Globus pallidus (tissue), 1 donor: ENCODE results near the gene KCNRG.
A peak's percentile ranks its signal among the peaks of the same experiment; 100 is the strongest.
"Not testable (repeated sequence)": the region's sequence is repeated elsewhere in the genome, so short reads cannot be mapped to it uniquely, and the experiment has no call there.

Source experiments
- DNase-seq: peaks from one replicate; pipeline ENCODE4 v3.0.0-alpha.2; 2015; ENCODE audit warnings: low spot score

KCNRG gene

GRCh38 chr13:50015258-50015657 is at the start of gene KCNRG:
Gene KCNRG, plus strand, starts transcription at chr13:50015444. Its CDS starts 50 bp downstream, at chr13:50015494.
- no peak for DNase-seq

- DNase-seq, result no peak
Observed at GRCh38 chr13:49967456-49967855, 47.8 kb upstream of the KCNRG start.

GRCh38 chr13:49972709-49973108 is 42.5 kb upstream of the KCNRG start:
- no peak for DNase-seq

DNA sequence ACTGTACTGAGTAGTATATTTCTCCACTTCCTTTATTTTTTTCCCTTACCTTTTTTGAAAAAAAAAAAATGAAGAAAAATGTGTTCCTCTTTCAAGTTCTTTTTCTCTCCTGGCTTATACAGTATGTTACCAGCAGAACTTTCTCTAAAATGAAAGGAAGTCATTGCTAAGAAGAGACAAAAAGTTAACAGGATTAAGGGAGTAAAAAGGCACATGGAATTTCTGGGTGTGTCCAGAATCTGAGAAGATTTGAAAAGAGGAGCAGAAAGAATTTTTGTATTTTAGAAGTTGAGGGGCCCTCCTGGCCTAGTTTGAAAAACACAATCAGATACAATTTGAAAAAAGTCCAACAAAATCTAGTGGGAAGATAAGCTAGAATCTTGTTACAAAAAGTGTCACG is 39.4 kb upstream of the KCNRG start:
- no peak for DNase-seq

- DNase-seq, result peak; percentile 74
Observed at GRCh38 chr13:49976314-49977258, 38.7 kb upstream of the KCNRG start.

GRCh38 chr13:49977992-49978391 is 37.3 kb upstream of the KCNRG start:
- no peak for DNase-seq

DNA sequence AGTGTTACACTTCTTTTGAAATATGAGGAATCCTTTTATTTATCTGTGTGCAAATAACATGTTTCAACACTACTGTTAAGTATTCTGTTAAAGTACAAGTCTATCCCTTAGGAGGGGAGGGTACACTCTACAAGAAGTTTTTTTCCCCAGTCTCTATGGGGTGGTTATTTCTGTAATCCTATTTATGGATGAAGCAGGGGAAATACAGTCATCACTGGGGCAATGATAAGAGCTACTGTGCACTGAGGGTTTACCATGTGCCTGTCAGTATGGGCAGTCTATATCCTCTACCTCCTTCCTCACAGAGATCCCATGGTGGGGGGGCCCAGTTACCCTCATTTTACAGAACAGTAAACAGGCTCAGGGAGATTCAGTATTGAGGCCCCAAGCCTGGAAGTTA is 35.0 kb upstream of the KCNRG start:
- DNase-seq, result no peak

GRCh38 chr13:49985129-49985528 is 30.1 kb upstream of the KCNRG start:
- DNase-seq, result no peak

GRCh38 chr13:49986471-49986870 is 28.8 kb upstream of the KCNRG start:
- no peak for DNase-seq

DNA sequence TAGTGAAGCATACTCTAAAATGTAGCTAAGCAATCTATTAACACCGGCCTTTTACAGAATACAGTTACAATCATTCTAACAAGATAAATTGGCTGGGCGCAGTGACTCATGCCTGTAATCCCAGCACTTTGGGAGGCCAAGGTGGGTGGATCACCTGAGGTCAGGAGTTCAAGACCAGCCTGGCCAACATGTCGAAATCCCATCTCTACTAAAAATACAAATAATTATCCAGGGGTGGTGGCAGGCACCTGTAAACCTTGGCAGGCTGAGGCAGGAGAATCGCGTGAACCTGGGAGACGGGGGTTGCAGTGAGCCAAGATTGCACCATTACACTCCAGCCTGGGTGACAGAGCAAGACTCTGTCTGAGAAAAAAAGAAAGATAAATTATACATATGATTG is 24.6 kb upstream of the KCNRG start:
- not testable (repeated sequence) for DNase-seq

GRCh38 chr13:49993111-49993510 is 22.1 kb upstream of the KCNRG start:
- no peak for DNase-seq

- DNase-seq, result no peak
Observed at GRCh38 chr13:49993666-49994065, 21.6 kb upstream of the KCNRG start.

GRCh38 chr13:49995625-49996101 is 19.6 kb upstream of the KCNRG start:
- no peak for DNase-seq

- peak; percentile 91 for DNase-seq
Observed at GRCh38 chr13:49996161-49996915, 18.9 kb upstream of the KCNRG start.

DNA sequence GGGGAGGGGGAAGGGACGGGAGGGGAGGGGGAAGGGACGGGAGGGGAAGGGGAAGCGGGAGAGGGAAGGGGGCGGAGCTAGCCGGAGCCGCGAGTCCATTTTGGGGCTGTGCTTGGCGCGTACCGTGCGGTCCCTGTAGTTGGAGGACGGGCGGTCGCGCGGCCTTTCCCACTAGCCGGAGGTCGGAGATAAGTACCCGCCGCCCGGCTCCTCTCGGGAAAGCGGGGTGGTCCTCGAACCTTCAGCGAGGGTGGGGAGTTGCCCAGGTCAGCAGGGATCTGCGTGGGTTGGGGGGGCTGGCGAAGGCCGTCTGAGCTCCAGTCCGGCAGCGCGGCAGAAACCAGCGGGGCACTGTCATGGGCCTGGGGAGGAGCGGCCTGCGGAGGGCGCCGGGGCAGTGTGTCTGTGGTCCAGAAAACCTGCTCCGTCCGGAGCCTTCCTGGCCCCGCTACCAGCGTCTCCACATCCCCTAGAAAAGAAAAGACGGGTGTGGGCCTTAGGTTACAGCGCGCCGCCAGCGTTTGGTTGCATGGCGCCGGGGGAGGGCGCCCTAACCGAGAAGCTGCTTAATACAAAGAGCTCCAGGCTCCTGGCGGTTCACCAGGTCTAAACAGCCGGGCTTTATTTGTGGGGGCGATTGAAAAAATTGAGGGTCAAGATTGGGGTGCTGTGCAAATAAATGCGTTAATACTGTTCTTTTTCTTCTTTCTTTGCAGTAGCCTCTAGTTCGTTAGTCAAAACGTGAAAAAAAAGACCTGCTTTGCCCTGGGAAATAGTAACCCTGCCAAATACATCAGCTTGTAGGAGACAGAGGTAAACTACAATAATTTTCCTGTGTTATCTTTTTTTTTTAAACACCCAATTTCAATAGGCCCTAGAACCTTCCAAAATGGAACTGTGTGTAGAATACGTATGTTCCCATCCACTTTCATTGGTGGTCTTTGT is 18.0 kb upstream of the KCNRG start, which contains the start of gene TRIM13:
TRIM13 (plus strand) TSS at position 92 of the 945 bp plus-strand sequence. CDS start 14,899 bp downstream, outside the sequence.
- peak; percentile 94 for DNase-seq

- DNase-seq, result no peak
Observed at GRCh38 chr13:49997955-49998354, 17.3 kb upstream of the KCNRG start.

DNA sequence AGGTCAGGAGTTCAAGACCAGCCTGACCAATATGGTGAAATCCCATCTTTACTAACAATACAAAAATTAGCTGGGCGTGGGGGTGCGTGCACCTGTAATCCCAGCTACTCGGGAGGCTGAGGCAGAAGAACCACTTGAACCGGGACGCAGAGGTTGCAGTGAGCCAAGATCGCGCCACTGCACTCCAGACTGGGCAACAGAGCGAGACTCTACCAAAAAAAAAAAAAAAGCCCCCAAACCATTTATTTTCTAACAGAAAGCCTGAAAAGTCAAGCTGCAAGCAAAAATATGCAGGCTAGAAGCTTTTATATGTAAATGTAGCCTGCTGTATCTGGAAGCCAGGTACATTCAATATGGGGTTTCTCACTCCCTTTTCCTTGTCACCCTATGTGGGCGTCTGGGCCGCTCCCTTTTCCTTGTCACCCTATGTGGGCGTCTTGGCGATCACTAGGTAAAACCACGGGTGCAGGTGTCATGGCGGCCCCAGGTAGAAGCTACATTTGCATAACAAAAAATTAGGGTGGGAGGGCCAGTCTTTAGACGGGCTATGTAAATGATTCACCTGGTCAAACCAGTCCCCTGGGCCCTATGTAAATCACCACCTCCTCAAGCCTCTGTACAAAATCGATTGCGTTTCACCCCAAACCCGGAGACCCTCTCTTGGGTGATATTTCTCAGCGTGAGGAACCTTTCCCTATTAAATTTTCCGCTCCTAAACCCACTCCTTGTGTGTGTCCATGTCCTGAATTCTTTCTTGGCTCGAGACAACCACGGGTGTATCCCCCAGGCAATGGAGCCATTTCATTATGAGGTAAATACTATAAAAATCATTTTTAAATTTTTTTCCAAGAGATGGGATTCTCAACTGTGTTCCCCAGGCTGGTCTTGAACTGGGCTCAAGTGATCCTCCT is 16.3 kb upstream of the KCNRG start:
- DNase-seq, result no peak

DNA sequence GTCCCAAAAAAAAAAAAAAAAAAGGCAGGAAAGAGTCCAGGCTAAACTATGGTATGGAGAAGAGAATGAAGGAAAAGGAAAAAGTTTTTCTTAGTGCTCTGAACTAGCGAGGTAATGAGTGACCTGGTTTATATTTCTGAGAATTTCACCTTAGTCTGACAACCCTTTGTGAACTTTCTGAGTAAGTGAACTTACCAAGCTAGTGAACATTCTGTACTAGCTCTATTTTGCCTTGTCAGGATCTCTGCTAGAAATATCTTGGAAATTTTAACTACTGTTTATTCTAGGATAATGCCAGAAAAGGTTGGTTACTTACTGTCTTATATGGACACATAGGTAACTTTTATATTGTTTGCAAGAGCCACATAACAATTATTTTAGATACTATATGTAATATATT is 14.0 kb upstream of the KCNRG start:
- DNase-seq, result no peak

- DNase-seq, result no peak
Observed at GRCh38 chr13:50006426-50007135, 8.7 kb upstream of the KCNRG start.

DNA sequence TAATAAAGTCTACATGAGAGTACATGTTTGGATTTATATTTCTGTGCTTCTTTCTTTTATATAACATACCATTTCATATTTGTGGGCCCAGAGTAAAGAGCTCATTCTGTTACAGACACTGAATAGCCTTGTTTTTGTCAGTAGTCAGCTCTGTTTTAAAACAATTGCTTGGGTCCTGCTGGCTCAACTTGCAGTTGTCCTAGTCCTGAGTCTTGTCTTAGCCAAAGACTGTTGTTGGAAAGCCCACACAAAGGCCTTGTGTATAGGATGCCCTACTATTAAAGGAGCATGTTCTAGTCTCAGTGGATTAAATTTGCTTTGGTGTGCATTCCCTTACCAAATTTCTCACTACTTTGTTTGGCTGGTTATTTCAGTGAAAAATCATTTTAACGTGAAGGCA is 3.8 kb upstream of the KCNRG start:
- DNase-seq, result peak; percentile 85
